HG03060 (cell line): ENCODE data around the gene NOP14.
"Not testable (repeated sequence)": the region's sequence is repeated elsewhere in the genome, so short reads cannot be mapped to it uniquely, and the experiment has no call there.

Source experiments
- ATAC-seq: cut with Tn5 transposase; IDR thresholded peaks from one replicate; pipeline ENCODE4 v1.9.1; 2021; ENCODE audit warnings: low read depth, moderate number of reproducible peaks; ENCODE audit not compliant: unreplicated experiment

NOP14 gene

DNA sequence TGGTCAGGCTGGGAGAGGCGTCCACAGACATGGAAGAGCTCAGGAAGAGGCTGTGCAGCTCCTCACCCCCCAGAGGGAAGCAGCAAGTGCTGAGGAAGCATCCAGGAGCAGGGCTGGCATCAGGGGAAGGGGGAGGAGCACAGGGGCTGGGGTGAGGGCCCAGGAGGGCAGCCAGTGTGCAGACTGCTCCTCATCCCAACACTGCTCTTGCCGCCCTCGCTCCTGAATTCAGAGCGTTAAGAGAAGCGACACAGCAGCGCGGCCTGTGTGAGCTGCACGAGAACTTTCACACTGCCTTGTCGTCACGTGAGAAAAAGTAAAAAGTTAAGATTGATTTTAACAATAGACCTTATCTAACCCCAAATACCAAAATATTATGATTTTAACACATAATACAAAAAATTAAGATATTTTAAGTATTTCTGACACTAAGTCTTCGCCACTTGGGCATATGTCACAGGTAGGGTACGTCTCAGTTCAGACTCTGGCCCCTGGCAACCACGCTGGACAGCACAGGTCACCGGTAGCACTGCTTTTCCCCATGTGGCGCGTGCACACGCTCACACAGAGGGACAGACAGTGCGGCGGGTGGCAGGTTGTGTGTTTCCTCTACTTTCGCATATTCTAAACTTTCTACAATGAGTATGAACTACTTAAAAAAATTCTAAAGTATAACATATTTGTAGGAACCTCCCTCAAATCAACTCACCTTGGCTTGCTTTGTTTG, 19.7 kb downstream of the NOP14 start:
- no peak for ATAC-seq

GRCh38 chr4:2942532-2943363, 20.5 kb downstream of the NOP14 start:
- no peak for ATAC-seq

- ATAC-seq: no peak
Observed at GRCh38 chr4:2942037-2942531, 21.1 kb downstream of the NOP14 start.

- no peak for ATAC-seq
Observed at GRCh38 chr4:2941138-2942036, 21.8 kb downstream of the NOP14 start.

DNA sequence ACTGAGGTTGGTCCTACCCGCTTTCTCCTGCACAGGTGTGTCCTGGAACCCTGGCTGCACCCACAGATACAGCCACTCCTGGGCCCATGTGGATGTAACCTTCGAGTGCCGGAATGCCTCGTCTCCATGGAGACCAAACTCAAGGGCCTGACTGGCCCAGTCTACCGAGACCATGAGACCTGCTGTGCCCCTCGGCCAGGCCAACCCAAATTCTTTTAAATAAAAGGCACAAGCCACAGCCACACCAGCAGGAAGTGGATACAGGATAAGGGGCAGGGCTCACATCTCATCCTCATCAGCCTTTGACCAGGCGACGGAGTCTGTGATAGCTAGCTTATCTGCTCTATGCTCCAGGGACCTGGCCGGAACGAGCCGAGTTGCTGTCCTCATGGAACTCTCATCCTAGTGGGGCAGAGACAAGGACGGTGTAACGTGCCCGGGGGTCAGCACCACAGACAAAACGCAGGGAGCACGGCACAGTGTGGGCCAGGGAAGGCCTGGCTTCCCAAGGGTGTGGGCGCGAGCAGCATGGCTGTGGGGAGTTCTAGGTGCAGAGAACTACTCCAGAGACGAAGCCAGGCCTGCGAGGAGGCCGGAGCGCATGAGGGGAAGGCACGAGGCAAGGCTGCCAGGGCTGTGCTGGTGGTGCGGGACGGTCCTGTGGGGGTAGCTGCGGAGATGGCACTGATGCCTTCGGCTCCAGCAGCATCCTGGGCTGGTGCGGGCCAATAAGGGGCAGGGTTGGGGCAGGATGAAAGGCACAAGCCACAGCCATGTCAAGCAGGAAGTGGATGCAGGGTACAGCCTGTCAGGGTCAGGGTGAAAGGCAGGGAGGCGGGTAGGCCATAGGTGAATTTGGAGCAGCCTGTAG, 22.7 kb downstream of the NOP14 start:
- ATAC-seq: no peak

GRCh38 chr4:2939383-2940243, 23.6 kb downstream of the NOP14 start:
- ATAC-seq: no peak

- ATAC-seq: no peak
Observed at GRCh38 chr4:2938906-2939305, 24.3 kb downstream of the NOP14 start.

GRCh38 chr4:2938411-2938810, 24.8 kb downstream of the NOP14 start:
- not testable (repeated sequence) for ATAC-seq

GRCh38 chr4:2937986-2938385, 25.2 kb downstream of the NOP14 start:
- ATAC-seq: no peak

DNA sequence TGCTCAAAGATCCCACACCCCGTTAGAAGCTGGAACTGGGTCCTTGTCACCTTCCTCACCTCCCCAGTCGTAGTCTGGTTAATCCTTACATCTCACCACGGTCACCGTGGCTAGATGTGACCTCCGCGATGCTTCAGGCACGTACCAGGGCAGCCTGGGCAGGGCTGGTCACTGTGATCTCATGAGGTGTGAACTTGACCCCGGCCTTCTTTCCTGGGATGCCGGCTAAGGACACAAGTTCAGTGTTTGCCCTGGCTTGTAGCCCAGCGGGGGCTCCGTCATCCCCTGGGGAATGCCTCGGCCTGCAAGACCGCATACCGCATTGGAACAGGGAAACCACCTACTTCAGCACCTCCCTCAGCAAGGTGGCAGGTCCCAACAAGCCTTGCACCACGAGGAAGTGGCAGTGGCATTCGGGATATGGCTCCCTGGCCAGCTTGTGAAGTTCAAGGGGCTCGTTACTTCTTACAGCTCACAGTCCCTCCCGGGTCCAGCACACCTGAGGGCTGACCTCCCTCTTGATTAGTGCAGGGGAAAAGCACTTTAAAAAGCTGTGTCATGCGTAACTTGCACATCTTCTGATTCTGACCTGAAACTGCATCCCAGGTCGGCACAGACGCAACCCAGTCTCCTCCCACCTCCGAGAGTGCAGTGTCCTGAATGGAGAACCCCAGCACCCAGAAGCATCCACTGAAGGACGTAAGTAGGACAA, 25.9 kb downstream of the NOP14 start:
- no peak for ATAC-seq

GRCh38 chr4:2936773-2937145, 26.4 kb downstream of the NOP14 start:
- ATAC-seq: no peak

DNA sequence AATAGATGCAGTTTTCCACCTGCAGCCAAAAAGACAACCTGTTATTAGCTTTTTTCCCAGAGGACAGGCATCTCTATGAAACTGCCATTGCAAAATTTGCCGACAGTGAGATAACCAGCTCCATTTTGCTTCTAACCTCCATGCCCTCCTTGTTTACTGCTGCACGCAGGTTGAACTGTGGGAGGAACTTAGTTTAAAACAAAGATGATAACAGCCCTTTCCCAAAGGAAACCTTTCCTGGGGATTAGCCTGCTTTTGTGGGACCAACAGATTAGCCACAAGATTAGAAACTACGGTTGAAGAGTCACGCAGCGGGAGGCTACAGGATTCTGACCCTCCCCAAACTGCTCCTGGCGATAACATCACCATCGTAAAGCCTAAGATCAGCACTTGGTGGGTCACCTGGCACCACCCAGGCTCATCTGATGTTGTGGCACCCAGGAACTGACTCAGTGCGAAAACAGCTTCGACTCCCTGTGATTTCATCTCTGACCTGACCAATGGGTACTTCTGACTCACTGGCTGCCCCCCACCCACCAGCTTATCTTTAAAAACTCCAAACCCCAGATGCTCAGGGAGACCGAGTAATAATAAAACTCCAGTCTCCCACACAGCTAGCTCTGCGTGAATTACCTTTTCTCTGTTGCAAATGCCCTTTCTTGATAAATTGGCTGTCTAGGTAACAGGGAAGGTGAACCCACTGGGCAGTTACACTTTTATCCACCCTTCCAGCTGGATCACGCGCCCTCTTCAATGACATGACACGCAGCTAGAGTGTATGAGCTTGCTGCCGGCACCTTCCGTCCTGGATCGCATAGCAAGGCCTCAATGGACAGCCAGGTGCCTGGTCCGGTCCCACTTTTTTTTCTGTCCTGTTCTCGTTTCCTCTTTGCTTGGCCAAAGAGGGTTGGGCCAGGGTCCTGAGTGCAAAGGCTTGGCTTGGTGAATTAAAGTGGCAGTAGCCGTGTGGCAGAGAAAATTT, 27.2 kb downstream of the NOP14 start:
- ATAC-seq: no peak

DNA sequence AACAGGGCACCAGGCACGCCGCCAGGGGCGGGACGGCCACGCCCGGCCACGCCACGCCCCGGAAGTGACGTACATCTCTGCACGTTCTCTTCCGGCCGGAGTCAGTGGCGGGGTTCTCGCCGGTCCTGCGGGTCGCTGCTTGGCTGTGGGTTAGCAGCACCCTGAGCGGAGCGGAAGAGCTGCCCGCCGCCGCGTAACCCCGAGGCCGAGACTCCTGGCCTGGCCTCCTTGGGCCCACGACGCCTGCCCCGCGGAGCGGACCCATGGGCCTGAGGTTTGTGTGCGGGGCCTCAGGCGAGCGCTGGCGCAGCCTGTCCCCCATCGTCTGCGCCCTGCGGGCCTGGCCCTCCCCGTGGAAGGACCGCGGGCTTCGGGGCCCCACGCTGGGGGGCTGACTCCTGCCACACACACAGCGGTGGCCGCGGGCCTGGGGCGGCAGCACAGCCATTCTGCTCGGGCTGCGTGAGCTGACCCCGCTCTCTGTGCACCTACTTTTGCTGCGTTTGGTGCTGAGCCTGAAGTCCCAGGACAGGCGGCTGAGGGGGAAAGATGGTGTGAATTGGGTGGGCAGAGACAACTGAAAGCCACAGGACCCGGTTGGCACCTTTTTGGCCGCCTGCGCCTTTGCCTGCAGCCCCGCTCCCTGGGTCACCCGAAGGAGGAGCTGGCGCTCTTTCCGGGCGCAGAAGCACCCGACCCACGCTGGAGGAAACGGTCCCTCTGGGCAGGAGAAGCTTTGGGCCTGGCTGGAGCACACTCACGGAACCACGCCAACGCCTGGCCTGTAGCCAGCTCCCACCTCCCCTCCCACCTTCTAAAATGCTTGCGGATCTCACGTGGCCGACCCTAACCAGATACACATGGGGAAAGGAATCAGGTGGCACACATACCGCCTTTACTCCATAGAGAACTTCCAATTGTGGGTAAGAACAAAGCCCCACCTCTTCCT, 28.1 kb downstream of the NOP14 start:
- no peak for ATAC-seq

GRCh38 chr4:2934077-2934812, 29.0 kb downstream of the NOP14 start:
- no peak for ATAC-seq

DNA sequence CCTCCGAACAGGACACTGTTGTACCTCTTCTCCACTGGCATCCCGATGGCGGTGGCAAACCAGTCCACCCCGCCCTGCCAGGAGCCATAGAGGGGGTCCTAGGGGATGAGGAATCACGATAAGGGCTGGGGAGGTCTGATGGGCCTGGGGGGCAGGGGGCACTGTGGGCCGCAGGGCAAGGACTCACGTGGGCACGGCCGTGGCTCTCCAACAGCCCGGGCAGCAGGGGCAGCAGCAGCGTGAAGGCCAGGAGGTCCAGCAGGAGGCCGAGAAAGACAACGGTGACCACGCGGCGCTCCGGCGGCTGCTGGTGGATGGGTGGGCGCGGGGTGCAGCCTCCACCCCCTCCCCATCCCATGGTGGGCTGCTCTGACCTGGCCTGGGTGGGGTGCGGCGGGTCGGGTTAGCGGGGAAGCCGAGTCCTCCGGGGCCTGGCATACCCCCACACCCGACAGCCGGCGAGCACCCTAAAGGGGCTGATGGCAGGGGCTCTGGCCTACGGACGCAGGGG, 29.6 kb downstream of the NOP14 start:
- no peak for ATAC-seq
